HepG2 (cell line): Measurements from ENCODE around the gene NEIL1. TPM values are rescaled to one million over a fixed set of nuclear protein-coding genes. Genes with fewer than 3 reads are reported as not detected.
A peak's percentile ranks its signal among the peaks of the same experiment; 100 is the strongest.

Experiments
- CREM ChIP-seq, 2 experiments: sonication (generic) in 1 of 2; formaldehyde crosslinking in 1 of 2; IDR thresholded peaks; 2 replicates each; pipeline versions ENCODE4 v1.4.0 to v1.6.1; 2016 to 2020; ENCODE audit warnings: antibody characterized with exemption in 1 of 2, mild to moderate bottlenecking in 1 of 2, missing genetic modification reagents in 1 of 2
- GATA4 ChIP-seq: sonication (generic); IDR thresholded peaks from 2 replicates; pipeline ENCODE4 v1.6.1; 2016; ENCODE audit warnings: antibody characterized with exemption, low read depth, borderline replicate concordance
- GRHL1 ChIP-seq: sonication (generic); formaldehyde crosslinking; conservative IDR thresholded peaks from 2 replicates; pipeline ENCODE4 v1.8.0; 2022; ENCODE audit warnings: missing genetic modification reagents
- HOXA5 ChIP-seq: sonication (generic); formaldehyde crosslinking; IDR thresholded peaks from 2 replicates; pipeline ENCODE4 v1.4.0; 2020; ENCODE audit warnings: missing genetic modification reagents
- HOXA9 ChIP-seq: sonication (generic); formaldehyde crosslinking; IDR thresholded peaks from 2 replicates; pipeline ENCODE4 v1.8.1; 2022; ENCODE audit warnings: missing genetic modification reagents, mild to moderate bottlenecking, moderate library complexity, borderline replicate concordance
- IRX3 ChIP-seq: sonication (generic); formaldehyde crosslinking; IDR thresholded peaks from 2 replicates; pipeline ENCODE4 v1.8.1; 2023; ENCODE audit warnings: mild to moderate bottlenecking, low read depth, missing genetic modification reagents, borderline replicate concordance
- NBN ChIP-seq: fragments of 450-650 bp; conservative IDR thresholded peaks from 2 replicates; pipeline ENCODE4 v1.6.1; 2017
- NFRKB ChIP-seq: fragments of 450-650 bp; IDR thresholded peaks from 2 replicates; pipeline ENCODE4 v1.6.1; 2017
- PAXIP1 ChIP-seq: sonication (generic); formaldehyde crosslinking; conservative IDR thresholded peaks from 2 replicates; pipeline ENCODE4 v1.4.0; 2020; ENCODE audit warnings: mild to moderate bottlenecking, missing genetic modification reagents, moderate library complexity
- PHB2 ChIP-seq: fragments of 450-650 bp; IDR thresholded peaks from 2 replicates; pipeline ENCODE4 v1.6.1; 2018; ENCODE audit not compliant: partially characterized antibody
- SAFB2 ChIP-seq: sonication (generic); formaldehyde crosslinking; IDR thresholded peaks from 2 replicates; pipeline ENCODE4 v1.5.1; 2020; ENCODE audit warnings: missing genetic modification reagents, low read depth, mild to moderate bottlenecking, borderline replicate concordance
- SMAD3 ChIP-seq: sonication (generic); formaldehyde crosslinking; IDR thresholded peaks from 2 replicates; pipeline ENCODE4 v1.4.0; 2020; ENCODE audit warnings: missing genetic modification reagents
- SMAD9 ChIP-seq: sonication (generic); formaldehyde crosslinking; IDR thresholded peaks from 2 replicates; pipeline ENCODE4 v1.5.1; 2020; ENCODE audit warnings: mild to moderate bottlenecking, missing genetic modification reagents
- ZBTB38 ChIP-seq: sonication (generic); formaldehyde crosslinking; IDR thresholded peaks from 2 replicates; pipeline ENCODE4 v1.5.1; 2020; ENCODE audit warnings: mild to moderate bottlenecking, missing genetic modification reagents
- ZFP37 ChIP-seq: sonication (generic); formaldehyde crosslinking; IDR thresholded peaks from 2 replicates; pipeline ENCODE4 v1.4.0; 2020; ENCODE audit warnings: missing genetic modification reagents, borderline replicate concordance
- ZKSCAN8 ChIP-seq: IDR thresholded peaks from 2 replicates; pipeline ENCODE4 v1.6.1; 2016; ENCODE audit warnings: borderline replicate concordance, missing genetic modification reagents, missing compliant biosample characterization
- ZNF329 ChIP-seq: sonication (generic); formaldehyde crosslinking; IDR thresholded peaks from 2 replicates; pipeline ENCODE4 v1.9.0; 2021; ENCODE audit warnings: low read depth, mild to moderate bottlenecking, missing genetic modification reagents
- ZNF335 ChIP-seq: sonication (generic); formaldehyde crosslinking; IDR thresholded peaks from 2 replicates; pipeline ENCODE4 v1.4.0; 2020; ENCODE audit warnings: missing genetic modification reagents
- ZNF460 ChIP-seq: sonication (generic); formaldehyde crosslinking; IDR thresholded peaks from 2 replicates; pipeline ENCODE4 v1.5.1; 2020; ENCODE audit warnings: missing genetic modification reagents, mild to moderate bottlenecking, borderline replicate concordance
- ZNF570 ChIP-seq: sonication (generic); formaldehyde crosslinking; IDR thresholded peaks from 2 replicates; pipeline ENCODE4 v1.4.0; 2020; ENCODE audit warnings: mild to moderate bottlenecking, missing genetic modification reagents, borderline replicate concordance
- ZNF574 ChIP-seq: sonication (generic); formaldehyde crosslinking; IDR thresholded peaks from 2 replicates; pipeline ENCODE4 v1.4.0; 2020; ENCODE audit warnings: missing genetic modification reagents
- ZNF709 ChIP-seq: sonication (generic); formaldehyde crosslinking; IDR thresholded peaks from 2 replicates; pipeline ENCODE4 v1.5.0; 2020; ENCODE audit warnings: mild to moderate bottlenecking, missing genetic modification reagents
- polyA plus RNA-seq, 8 experiments: library from polyadenylated mRNA; depleted of rRNA in 3 of 8; stranded (reverse) in 7 of 8; unstranded in 1 of 8; fragments of >200 nt; fragmentation: Illumina TruSeq in 4 of 8; extraction: Trizol in 4 of 8; gene quantifications; 2 replicates each; pipeline versions ENCODE4 v1.2.1 to v1.2.3, GENCODE V29; 2011 to 2016; ENCODE audit warnings: low read depth in 4 of 8, missing spikeins in 1 of 8, mixed read lengths in 1 of 8; ENCODE audit not compliant: insufficient read depth in 1 of 8
- total RNA-seq, 5 experiments: library from RNA; depleted of rRNA; stranded (reverse); fragments of >200 nt; fragmentation: Illumina TruSeq; extraction: Trizol; gene quantifications; 2 replicates each; pipeline ENCODE4 v1.2.3, GENCODE V29; 2016; ENCODE audit warnings: low read depth in 1 of 5

NEIL1 gene
- total and polyA plus RNA-seq, 2 of the 13 experiments (the other 11 are each of a cell fraction or from before 2014, with no cell fraction given): 10.4 to 15.5 TPM

DNA sequence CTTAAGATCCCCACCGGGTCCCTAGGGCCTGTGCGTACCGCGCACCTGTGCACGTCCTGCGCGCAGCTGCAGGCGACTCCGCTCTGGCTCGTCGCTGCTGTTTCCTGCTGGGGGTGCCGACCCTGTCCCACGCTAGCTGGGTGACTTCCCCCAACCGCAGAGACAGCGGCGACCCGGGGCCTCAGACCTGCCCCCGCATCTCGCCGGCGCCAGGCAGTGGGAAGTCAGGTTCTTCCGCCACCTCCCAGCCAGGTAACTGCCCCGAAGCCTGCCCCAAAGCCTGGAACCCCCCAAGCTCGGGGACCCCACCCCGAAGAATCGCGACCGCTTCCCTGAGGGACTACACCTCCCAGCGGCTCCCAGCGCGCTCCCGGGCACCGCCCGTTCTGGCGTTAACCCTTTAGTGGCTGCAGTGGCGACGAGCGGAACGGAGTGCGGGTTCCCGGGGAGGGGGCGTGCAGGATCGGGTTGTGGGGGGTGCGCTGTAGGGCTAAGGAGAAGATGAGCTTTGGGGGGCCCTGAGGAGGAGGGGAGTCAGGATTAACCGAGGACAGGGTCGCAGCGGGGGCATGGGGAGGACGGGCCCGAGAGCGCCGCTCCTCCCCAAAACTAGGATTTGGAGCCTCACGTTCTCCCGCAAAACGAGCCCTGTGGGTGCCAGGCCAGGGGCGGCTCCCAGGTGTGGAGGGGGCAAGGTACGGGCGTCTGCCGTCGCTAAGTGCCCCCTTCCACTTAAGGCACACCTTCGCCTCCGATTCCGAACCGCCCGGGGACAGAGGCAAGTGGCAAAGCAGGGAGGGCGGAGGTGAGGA, 589 bp downstream of the NEIL1 start (continued):
- TF ChIP-seq ZNF574 (CRISPR knock-in tag) (peak; percentile 78), GATA4 (0 out of 2 replicates have a peak, but pooled peaks have one; percentile 22), HOXA5 (0 out of 2 replicates have a peak, but pooled peaks have one; percentile 48), ZNF460 (CRISPR knock-in tag) (no peak), NBN (no peak), ZKSCAN8 (CRISPR knock-in tag) (0 out of 2 replicates have a peak, but pooled peaks have one; percentile 12), SMAD3 (0 out of 2 replicates have a peak, but pooled peaks have one; percentile 9), SMAD9 (CRISPR knock-in tag) (no peak), NFRKB (no peak), ZNF709 (CRISPR knock-in tag) (peak; percentile 51; the same call in 1 of the 2 replicates), IRX3 (CRISPR knock-in tag) (no peak), PHB2 (no peak), GRHL1 (CRISPR knock-in tag) (no peak), HOXA9 (no peak), PAXIP1 (CRISPR knock-in tag) (peak; percentile 59), ZFP37 (no peak), ZNF329 (CRISPR knock-in tag) (no peak), ZNF570 (CRISPR knock-in tag) (no peak), CREM (IDR thresholded peaks at IDR 0.05) (peak; percentile 60), CREM (CRISPR knock-in tag; IDR thresholded peaks at IDR 0.05) (no peak), ZBTB38 (CRISPR knock-in tag) (no peak), ZNF335 (CRISPR knock-in tag) (0 out of 2 replicates have a peak, but pooled peaks have one; percentile 36), SAFB2 (CRISPR knock-in tag) (no peak)
